Ovary (tissue), 3 donors: Measurements from ENCODE around the gene CLDN25.

ENCODE experiments used
- POLR2A ChIP-seq: fragments of 450-650 bp; IDR thresholded peaks from one replicate; pipeline ENCODE4 v1.6.1; 2017; ENCODE audit warnings: antibody characterized with exemption, mild to moderate bottlenecking, moderate library complexity
- TF ChIP-seq, protein P1 (sequence below), 3 donors: fragments of 450-650 bp in 2 of 3; fragments of 200-600 bp in 1 of 3; IDR thresholded peaks; one replicate each; pipeline versions ENCODE4 v1.5.1 to v1.8.0; 2016 to 2022; ENCODE audit warnings: antibody characterized with exemption in 3 of 3, mild to moderate bottlenecking in 1 of 3
- donor health status: DM: no; HTN: no; CAD: no.

DNA sequence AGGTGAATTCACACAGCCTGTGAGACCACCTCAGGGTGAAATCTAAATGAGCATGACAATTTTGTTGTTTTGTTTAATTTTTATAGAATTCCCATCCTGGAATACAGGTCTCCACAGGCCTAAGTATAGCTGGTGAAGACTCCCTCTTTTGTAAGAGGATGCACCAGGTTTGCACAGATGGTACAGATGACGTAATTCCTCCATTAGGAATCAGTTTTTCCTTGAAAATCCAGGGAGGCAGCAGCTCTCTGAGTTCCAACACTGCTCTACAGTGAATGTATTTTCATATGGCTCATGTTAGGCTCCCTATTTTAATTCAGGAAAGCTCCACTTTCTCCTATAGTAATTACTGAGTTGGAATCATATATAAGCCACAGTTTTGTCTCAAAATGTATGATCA is 48.6 kb downstream of the CLDN25 start:
- TF ChIP-seq, protein P1, sequence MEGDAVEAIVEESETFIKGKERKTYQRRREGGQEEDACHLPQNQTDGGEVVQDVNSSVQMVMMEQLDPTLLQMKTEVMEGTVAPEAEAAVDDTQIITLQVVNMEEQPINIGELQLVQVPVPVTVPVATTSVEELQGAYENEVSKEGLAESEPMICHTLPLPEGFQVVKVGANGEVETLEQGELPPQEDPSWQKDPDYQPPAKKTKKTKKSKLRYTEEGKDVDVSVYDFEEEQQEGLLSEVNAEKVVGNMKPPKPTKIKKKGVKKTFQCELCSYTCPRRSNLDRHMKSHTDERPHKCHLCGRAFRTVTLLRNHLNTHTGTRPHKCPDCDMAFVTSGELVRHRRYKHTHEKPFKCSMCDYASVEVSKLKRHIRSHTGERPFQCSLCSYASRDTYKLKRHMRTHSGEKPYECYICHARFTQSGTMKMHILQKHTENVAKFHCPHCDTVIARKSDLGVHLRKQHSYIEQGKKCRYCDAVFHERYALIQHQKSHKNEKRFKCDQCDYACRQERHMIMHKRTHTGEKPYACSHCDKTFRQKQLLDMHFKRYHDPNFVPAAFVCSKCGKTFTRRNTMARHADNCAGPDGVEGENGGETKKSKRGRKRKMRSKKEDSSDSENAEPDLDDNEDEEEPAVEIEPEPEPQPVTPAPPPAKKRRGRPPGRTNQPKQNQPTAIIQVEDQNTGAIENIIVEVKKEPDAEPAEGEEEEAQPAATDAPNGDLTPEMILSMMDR (IDR thresholded peaks at IDR 0.05): no peak
- no peak for TF ChIP-seq POLR2A
